HG03064 (cell line): ENCODE results near the gene PRM1.

Source experiments
- ATAC-seq: cut with Tn5 transposase; IDR thresholded peaks from one replicate; pipeline ENCODE4 v1.9.1; 2021; ENCODE audit warnings: low read depth; ENCODE audit not compliant: unreplicated experiment

PRM1 gene, protein sequence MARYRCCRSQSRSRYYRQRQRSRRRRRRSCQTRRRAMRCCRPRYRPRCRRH

DNA sequence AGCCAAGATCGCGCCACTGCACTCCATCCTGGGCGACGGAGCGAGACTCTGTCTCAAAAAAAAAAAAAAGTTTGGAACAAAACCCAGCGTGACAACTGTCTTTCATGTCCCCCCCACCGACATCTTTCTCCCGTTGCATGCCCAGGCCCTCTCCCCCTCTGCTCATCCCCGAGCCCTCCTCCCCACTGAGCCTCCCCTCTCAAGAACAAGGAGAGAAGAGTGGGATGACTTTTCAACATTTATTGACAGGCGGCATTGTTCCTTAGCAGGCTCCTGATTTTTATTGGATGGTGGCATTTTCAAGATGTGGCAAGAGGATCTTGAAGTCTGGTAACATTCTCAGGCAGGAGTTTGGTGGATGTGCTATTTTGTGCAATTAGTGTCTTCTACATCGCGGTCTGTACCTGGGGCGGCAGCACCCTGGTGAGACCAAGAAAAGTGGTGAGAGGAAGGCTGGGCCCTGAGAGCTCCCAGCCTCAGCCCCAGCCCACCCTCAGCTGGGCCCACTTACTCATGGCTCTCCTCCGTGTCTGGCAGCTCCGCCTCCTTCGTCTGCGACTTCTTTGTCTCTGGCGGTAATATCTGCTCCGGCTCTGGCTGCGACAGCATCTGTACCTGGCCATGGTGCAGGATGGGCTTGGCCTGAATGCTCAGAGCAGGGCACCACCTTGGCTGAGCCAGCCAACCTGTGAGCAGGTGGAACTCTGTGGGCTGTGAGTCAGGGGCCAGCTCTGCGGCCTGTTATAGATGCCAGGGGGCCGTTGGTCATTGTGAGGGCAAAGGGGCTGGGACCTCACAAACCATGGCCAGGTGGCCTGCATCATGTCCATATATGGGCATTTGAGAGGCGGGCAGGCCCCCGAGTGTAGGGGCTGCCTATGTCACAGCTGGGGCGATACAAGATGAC lies at the start of gene PRM1:
Gene PRM1, minus strand, starts transcription at position 715 of the 907 bp plus-strand sequence. Its CDS starts 92 bp downstream, at position 623.
- ATAC-seq, result no peak

DNA sequence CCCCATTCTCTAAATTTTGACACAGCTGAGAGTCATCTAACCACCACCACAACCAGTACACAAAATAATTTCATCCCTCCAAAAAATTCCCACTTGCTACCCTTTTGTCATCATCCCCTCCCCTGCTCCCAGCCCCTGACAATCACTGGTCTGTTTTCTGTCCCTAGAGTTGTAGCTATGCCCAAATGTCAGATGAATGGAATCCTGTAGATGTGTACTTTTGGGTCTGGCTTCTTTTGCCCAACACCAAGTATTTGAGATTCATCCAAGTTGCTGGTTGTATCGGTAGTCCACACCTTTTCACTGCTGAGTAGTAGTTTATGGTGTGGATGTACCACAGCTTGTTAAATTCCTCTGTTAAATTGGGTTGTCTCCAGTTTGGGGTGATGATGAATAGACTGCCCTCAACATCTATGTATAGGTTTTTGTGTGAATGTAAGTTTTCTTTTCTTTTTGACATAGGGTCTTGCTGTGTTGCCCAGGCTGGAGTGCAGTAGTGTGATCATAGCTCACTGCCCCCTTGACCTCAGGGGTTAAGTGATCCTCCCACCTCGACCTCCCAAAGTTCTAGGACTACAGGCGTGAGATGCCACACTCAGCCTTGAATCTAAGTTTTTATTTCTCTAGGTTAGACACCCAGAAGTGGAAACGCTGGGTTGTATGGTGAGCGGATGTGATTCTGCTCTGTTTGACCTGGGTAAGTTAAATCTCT lies 49.6 kb upstream of the PRM1 start:
- ATAC-seq, result no peak

DNA sequence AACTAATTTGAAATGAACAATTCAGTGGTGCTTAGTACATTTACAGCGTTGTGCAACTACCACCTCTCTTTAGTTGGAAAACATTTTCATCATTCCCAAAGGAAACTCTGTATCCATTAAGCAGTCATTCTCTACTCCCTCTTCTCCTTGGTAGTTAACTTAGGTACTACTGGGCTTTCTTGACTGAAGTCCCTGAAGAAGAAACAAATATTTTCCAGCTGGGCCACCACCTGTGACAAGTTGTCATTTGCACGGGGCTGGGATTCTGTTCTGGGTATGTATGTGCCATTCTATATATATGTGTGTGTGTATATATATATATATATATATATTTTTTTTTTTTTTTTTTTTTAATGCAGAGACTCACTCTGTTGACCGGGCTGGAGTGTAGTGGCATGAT lies 48.8 kb upstream of the PRM1 start:
- ATAC-seq, result no peak

DNA sequence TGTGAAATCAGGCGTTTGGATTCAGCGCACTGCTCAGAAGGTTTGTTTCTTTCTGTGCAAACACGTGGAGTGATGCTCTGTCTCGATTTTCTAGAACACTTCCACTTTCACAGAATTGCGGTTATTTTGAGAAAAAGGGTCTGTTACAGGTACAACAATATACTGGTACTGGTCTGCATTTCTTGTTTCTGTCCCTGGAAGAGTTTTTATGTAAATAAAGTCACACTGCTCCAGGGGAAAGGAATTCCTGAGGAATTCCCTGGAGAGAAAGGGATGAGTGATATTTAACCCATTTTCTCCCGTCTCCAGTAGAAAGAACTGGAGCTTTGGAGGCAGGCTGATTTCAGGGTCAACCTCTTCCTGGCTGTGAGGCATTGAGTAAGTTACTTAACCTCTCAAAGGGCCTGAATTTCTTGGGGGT lies 48.0 kb upstream of the PRM1 start:
- ATAC-seq, result no peak

DNA sequence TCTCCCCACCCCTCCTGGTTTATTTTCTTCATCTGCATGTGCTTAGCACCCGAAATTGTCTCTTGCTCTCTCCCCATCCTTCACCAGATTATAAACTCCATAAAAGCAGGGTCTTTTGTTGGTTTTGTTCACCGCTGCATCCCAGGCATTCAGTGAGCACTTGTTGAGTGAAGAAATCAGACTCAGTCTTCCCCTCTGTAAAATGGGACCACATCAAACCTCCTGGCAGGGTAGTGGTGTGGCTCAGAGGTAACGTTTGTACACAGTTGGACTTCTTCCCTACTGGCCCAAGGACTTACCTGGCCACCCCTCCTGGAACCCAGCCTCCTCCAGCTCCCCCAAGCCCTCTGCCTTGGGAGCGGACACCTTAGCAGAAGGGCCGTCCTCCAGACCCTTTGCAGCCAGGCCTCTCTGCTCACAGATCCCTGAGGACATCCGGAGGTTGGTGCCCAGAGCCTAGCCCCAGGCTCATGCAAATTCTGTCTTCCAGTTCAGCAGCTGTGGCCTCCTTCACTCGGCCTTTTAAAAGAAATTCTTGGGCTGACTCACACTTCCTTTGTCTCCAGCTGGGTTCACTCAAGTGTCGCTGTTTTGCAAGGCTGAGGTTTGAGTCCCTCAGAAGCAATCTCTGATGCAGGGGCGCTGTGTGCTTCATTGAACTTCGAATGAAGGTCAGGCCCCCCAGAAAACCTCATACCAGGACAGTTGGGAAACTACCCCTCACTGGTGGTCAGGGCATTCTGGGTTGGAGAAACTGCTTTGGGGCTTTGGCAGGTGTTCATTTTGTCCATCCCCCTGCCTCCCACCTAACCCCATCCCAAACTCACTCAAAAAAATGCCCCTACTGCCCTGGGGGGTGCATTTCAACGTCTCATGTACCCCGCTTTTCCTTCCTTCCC lies 47.3 kb upstream of the PRM1 start:
- ATAC-seq, result peak; percentile 66

DNA sequence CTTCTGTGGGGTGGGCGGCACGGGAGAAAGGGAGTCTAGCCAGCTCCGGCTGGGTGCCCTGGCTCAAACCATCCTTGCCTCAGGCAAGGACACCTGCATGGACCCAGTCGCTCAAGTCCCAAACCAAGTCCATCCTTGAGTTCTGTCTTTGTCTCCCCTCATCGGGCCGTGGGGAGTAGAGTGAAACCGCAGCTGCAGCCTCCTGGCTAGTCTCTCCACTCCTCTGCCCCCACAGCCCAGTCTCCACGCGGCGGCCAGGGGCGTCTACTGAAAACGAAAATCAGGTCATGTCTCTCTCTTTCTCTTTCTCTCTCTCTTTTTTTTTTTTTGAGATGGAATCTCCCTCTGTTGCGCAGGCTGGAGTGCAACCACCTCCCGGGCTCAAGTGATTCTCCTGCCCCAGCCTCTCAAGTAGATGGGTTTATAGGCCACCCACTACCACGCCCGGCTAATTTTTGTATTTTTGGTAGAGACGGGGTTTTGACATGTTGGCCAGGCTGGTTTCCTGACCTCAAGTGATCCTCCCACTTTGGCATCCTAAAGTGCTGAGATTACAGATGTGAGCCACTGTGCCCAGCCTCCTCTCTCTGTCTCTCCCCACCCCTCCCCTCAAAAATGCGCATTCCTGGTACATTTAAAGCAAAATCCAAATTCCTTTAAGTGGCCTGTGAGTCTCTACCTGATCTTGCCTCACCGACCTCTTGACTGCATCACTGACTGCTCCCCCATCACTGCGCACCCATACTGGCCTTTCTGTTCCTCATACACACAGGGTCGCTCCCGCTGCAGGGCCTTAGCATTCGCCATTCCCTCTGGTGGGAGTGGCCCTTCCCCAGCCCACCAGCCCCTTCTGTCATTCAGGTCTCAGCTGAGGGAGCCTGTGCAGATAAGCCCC lies 46.4 kb upstream of the PRM1 start:
- no peak for ATAC-seq

DNA sequence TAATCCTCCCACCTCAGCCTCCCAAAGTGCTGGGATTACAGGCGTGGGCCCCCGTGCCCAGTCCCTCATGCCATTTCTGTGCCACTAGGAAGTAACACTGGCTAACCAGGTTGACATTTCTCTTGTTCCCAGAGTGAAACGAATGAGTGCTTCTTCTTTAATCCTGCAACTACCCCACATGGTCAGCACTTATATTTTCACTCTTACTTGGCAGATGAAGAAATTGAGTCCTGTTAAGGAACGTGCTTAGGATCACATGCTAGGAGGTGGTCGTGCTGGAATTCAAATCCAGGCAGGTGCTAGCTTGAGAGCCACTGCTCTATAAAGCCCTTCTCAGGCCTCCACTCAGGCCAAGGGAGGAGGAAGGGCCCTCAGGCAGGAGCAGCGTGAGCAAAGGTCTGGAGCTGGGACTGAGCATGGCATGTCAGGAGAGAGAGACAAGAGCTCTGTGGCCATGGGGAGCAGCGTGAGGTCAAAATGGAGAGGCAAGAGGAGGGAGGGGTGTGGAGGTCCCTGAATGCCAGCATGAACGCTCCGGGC lies 45.7 kb upstream of the PRM1 start:
- no peak for ATAC-seq

DNA sequence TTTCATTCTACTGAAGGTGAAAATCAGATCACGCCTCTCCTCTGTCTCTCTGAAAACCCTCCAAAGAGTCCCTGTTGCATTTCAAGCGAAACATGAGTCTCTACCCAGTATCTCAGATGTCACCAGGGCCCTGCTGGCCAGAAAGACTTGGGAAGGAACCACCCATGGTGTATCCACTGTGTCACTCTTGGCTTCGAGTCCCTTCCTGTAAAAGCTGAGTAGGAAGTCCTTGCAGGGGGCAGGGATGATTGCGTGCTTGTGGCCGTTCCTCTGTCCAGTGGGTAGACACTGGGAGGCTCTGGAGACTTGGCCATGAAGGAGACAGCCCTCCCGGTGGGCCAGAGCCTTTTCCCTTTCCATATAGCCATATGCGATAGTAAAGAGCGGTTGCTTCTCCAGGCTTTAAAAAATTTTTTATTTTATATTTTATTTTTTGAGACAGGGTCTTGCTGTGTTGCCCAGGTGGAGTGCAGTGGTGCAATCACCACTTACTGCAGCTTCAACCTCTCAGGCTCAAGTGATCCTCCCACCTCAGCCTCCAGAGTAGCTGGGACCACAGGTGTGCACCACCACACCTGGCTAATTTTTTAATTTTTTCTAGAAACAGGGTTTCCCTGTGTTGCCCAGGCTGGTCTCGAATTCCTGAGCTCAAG lies 45.1 kb upstream of the PRM1 start:
- no peak for ATAC-seq

DNA sequence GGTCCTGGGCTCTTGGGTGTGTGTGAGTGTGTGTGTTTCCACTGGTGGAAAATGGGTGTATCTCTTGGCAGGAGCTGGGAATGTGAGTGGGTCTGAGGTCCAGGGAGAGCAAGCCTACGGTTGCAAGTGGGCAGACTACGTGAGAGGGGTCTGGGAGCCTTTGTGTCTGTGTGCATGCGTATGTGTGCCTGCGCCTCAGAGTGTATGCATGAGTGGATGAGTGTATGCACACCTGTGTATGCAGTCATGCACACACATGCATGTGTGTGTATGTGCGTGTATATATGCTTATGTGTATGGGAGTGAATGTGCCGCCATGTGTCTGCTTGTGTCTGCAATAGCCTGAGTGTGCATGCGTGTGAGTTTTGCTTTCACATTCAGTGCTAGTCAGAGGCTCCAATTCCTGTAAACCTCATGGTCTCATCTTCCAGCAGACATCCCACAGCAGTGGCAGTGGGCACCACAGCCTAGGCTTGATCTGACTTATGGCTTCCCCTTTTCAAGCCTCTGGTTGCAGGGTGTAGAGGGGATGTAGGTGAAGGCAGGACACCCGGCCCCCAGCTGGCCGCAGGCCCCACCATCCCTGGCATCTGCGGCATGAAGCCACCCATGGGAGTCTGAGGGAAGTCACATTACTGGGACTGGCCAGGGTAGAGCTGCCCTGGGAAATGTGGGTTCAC lies 44.4 kb upstream of the PRM1 start:
- no peak for ATAC-seq

DNA sequence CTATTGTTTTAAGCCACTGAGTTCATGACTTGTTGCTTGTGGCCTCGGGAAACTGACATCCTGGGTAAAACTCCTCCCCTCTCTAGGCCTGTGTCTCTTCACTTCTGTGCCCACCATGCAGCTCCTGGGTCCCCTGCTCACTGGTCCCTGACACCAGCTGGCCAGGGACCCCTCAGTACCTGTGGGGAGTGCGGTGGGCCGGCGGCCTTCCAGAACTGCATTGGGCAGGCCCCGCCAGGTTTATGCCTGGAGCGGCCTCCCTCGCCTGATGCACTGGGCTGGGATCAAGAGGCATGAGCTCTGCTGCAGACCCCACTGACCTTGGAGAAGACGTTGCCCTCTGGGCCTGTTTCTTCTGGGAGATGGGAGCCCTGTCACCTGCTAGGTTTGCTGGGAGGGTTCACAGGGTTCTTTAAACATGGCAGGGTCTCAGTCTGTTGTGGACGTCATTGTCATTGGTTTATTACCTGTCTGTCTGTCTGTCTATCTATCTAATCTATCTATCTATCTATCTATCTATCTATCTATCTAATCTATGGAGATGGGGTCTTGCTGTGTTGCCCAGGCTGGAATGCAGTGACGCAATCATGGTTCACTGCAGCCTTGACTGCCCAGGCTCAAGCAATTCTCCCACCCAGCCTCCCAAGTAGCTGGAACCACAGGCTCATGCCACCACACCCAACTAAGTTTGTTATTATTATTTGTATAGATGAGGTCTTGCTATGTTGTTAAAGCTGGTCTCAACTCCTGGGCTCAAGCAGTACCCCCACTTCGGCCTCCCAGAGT lies 42.6 kb upstream of the PRM1 start:
- no peak for ATAC-seq

DNA sequence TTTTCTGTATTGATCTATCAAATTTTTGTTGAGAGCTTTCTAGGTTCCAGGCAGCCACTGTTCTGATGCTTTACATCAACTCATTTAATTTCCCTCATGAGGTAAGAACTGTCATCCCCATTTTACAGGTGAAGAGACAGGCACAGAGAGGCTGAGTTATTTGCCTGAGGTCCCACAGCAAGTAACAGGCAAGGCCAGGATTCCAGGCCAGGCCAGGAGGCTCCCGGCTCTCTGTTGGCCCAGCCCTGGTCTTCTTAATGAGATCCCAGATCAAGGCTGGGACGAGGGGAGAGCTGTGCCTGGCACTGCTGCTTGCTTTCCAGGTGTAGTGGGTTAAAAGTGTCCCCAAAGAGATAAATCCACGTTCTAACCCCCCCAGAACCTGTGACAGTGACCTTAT lies 41.7 kb upstream of the PRM1 start:
- no peak for ATAC-seq

DNA sequence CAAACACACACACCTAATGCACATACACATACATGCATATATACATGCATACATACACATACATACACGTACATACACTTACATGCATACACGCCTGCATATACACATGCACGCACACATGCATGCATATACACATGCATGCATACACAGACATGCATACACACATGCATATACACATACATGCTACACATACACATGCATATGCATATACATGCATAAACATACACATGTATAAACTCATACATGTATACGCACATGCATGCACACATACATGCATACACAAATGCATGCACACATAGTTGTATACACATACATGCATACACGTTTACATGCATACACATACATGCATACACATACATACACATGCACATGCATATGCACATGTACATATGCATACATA lies 40.5 kb upstream of the PRM1 start:
- no peak for ATAC-seq

DNA sequence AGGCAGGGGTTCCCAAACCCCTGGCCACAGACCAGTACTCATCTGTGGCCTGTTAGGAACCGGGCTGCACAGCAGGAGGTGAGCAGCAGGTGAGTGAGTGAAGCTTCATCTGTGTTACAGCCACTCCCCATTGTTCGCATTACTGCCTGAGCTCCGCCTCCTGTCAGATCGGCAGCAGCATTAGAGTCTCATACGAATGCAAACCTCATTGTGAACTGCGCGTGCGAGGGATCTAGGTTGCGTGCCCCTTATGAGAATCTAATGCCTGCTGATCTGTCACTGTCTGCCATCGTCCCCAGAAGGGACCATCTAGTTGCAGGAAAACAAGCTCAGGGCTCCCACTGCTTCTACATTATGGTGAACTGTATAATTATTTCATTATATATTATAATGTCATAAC lies 39.0 kb upstream of the PRM1 start:
- no peak for ATAC-seq

DNA sequence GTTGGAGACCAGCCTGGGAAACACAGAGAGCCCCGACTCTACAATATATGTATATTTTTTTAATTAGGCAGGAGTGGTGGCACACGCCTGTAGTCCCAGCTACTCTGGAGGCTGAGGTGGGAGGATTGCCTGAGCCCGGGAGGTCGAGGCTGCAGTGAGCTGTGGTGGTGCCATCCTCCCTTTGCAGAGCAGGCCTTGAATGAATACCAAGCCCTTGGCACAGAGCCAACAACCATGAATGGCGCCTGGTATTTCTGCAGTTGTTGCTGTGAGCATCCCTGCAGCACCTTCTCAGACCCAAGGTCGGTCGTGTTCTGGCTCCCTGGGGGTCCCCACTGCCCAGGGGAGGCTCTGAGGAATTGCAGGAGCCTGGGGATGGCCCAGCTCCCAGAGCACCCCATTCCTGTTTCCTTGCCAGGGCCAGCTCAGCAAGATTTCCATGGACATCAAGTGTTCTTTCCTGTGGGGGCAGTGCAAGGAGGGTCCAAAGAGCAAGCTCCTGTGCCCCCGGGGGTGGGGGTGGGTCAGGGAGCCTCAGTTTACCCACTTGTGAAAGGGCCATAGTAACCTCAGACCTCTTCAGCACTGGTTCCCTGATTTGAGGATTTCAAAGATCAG lies 38.5 kb upstream of the PRM1 start:
- ATAC-seq, result no peak

DNA sequence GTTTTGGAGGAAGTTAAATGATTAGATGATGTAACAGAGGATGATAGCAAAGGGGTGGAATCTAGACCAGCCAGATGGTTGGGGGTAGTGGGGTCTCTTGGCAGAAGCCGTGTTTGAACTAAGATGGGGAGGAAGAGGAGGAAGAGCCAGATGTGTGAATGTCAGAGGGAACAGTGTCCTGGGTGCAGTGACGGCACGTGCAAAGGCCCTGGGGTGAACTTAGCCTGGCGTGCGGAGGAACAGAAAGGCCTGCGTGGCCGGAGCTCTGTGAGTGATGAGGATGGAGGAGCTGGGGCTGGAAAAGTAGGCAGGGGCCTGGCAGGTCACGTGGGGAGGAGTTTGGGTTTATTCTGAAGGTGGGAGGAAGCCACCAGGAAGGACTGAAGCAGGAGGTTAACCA lies 37.7 kb upstream of the PRM1 start:
- no peak for ATAC-seq

DNA sequence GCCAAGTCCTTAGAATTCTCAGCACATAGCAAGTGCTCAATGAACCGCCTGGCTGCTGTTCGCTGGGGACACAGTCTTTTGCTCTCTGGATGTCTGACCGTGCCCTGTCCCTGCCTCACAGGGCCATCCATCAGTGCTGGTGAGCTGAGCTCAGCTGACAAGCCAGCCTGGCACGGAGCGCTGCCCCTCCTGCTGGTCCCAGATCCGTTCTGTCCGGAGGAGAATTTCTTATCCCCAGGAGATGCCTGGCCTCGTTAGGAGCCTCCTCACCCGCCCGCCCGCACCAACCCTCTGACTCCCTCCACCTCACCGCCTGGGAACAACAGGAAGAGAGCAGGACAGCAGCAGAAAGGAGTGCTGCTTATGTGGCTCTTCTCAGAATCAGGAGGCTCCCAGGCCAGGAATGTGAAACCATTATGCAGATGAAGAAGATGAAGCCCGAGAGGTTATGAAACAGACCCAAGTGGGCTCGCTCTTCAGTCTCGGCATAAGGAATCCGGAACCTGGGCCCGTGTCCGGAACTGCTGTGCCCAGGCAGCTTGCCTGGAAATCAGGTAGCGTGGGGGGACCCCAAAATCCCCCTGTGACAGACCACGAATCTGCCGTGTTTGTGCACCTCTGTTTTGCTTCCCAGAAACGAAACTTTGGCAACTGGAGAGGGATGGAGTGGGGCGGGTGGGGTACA lies 35.3 kb upstream of the PRM1 start:
- no peak for ATAC-seq

DNA sequence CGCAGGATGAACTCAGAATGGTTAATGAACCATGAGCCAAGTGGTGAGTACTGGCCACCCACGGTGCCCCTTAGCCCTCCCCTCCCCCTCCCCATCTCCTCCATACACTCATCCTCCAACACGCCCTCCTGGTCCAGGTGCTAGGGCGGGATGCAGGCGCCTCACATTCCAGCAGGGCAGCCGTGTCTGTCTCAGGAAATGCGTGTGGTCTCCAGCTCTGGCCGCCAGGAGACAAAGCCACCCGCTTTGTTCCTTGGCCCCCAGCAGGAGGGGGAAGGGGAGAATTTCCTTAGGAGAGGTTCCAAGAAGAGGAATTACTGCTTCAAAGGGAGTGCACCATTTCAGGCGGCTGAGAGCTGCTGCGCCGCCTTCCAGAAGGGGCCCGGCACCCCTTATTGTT lies 34.4 kb upstream of the PRM1 start:
- no peak for ATAC-seq
